ENCODE results near the gene TMSB4X. TPM values are rescaled to one million over a fixed set of nuclear protein-coding genes. Genes with fewer than 3 reads are reported as not detected.

The TMSB4X gene
- total and polyA plus RNA-seq, 2 of the 8 experiments (the other 6 are each of a cell fraction or from before 2014, with no cell fraction given), result 2,063 to 2,112 TPM

GRCh38 chrX:12994321-12994720, 19.4 kb downstream of the TMSB4X start:
- Histone ChIP-seq H3K56ac (replicated peaks; ENCODE audit: insufficient read length, low read depth, low read length) (no peak overlapping the region), H3K14ac (ENCODE audit: insufficient read length) (no peak overlapping the region), H3K23ac (ENCODE audit: insufficient read length) (no peak overlapping the region), H2BK20ac (ENCODE audit: low read length) (no peak overlapping the region), H2BK5ac (ENCODE audit: low read depth, low read length) (no peak overlapping the region), H4K91ac (replicated peaks; ENCODE audit: insufficient read length, low read length) (no peak overlapping the region), H3K4me2 (ENCODE audit: insufficient read depth in 1 of 2, low read depth in 2 of 2, low read length in 2 of 2) (no peak overlapping the region), H3K4ac (replicated peaks; ENCODE audit: insufficient read length, low read depth, low read length) (no peak overlapping the region), H3K79me1 (ENCODE audit: low read depth, low read length) (no peaks in the 10 kb centered on the region), H3K27me3 (replicated peaks in 1 of 4; ENCODE audit: control insufficient read depth in 3 of 4, extremely low read depth in 1 of 4, insufficient read depth in 3 of 4, low read length in 3 of 4) (no peaks in the 10 kb centered on the region), H4K8ac (ENCODE audit: extremely low read depth, insufficient read depth, low read length) (no peak overlapping the region), H3K4me3 (ENCODE audit: extremely low read depth in 1 of 4, insufficient read depth in 2 of 4, low read depth in 3 of 4, low read length in 4 of 4) (no peak overlapping the region), H3K27ac (ENCODE audit: low read depth, low read length) (no peak overlapping the region), H3K4me1 (replicated peaks in 1 of 4; ENCODE audit: control insufficient read depth in 3 of 4, insufficient read depth in 4 of 4, low read length in 3 of 4) (peaks cover 0 to 6% (median 0%) of the 10 kb centered on the region in 4 experiments; a peak in 3 of 7 replicates), H3K36me3 (ENCODE audit: control insufficient read depth in 2 of 4, insufficient read depth in 4 of 4, low read length in 3 of 4) (no peaks in the 10 kb centered on the region), H3K18ac (ENCODE audit: extremely low read depth, low read length) (no peak overlapping the region), H4K5ac (ENCODE audit: insufficient read length, low read depth, low read length) (no peak overlapping the region), H3K9me3 (ENCODE audit: insufficient read depth in 2 of 2, low read depth in 1 of 2, low read length in 1 of 2) (no peaks in the 10 kb centered on the region), H2AK5ac (ENCODE audit: low read depth, low read length) (no peak overlapping the region), H3K9ac (replicated peaks in 1 of 4; ENCODE audit: extremely low read depth in 1 of 4, low read depth in 3 of 4, low read length in 3 of 4) (no peak overlapping the region), H3K23me2 (ENCODE audit: low read depth, low read length) (no peaks in the 10 kb centered on the region), H2BK12ac (ENCODE audit: low read depth, low read length) (no peak overlapping the region), H3K79me2 (ENCODE audit: control insufficient read depth in 1 of 2, insufficient read depth in 2 of 2, low read length in 2 of 2) (no peaks in the 10 kb centered on the region), H2AFZ (ENCODE audit: low read length) (no peak overlapping the region), H2BK15ac (ENCODE audit: low read length) (no peak overlapping the region), H2BK120ac (replicated peaks; ENCODE audit: low read depth, low read length) (no peak overlapping the region), H4K20me1 (replicated peaks in 1 of 2; ENCODE audit: control insufficient read depth in 1 of 2, insufficient read depth in 2 of 2, low read length in 2 of 2) (no peaks in the 10 kb centered on the region)
- no peak for DNase-seq (ENCODE audit: low read depth in 1 of 2, low spot score in 2 of 2)
- CTCF ChIA-PET (ENCODE audit: partially characterized antibody), result no interaction called here
- WGBS, 2 experiments (ENCODE audit: extremely low coverage in 1 of 2, insufficient coverage in 1 of 2, insufficient read length in 1 of 2, insufficient replicate concordance in 2 of 2, low coverage in 1 of 2, low lambda C conversion rate in 2 of 2, missing lambda C conversion rate in 1 of 2), result 86% methylated on average over 4 of the region's 4 CpGs; no CpG with 5 or more reads in 1 of the 2 experiments
- POLR2A ChIA-PET (ENCODE audit: partially characterized antibody), result no interaction called here
- FAIRE-seq, result no peak
- TF ChIP-seq CEBPB (IDR thresholded peaks at IDR 0.05; ENCODE audit: low read depth, low read length) (no peak), CTBP2 (IDR thresholded peaks at IDR 0.05; ENCODE audit: borderline replicate concordance, insufficient read depth, insufficient read length, low read length) (no peak), POLR2AphosphoS5 (IDR thresholded peaks at IDR 0.05; ENCODE audit: low read depth, low read length) (no peak), KDM1A (IDR thresholded peaks at IDR 0.05; ENCODE audit: borderline replicate concordance, low read length) (no peak)

Data from H1 (cell line).